HL-60/S4 treated with retinoic acid at 250 ng/mL for 4 days and 3 days (cell line): ENCODE measurements around the gene CENPX.

Experiments used
- in situ Hi-C: fragments of 300-500 bp; cut with MboI; formaldehyde crosslinking; loops from 2 replicates; pipeline ENCODE4 v1.7.0; 2022; ENCODE audit warnings: low sequenced_read_pairs

The CENPX gene

DNA sequence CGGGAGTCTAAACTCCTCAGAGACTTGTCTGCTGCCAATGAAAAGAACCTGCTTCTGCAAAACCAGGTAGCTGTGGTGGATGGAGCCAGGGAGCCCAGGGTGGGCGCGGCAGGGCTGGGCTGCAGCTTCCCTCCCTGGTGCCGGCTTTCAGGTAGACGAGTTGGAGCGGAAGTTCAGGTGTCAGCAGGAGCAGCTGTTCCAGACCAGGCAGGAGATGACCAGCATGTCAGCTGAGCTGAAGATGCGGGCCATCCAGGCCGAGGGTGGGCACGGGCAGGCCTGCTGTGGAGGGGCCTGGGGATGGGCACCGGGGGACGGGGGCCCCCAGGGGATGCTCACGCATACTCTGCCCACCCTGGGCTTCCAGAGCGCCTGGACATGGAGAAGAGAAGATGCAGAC, 5.6 kb upstream of the CENPX start:
- in situ Hi-C loops, result loop anchor here (25.0 kb wide), 1 partner anchor 134 kb away; no protein-coding TSS in a partner anchor

DNA sequence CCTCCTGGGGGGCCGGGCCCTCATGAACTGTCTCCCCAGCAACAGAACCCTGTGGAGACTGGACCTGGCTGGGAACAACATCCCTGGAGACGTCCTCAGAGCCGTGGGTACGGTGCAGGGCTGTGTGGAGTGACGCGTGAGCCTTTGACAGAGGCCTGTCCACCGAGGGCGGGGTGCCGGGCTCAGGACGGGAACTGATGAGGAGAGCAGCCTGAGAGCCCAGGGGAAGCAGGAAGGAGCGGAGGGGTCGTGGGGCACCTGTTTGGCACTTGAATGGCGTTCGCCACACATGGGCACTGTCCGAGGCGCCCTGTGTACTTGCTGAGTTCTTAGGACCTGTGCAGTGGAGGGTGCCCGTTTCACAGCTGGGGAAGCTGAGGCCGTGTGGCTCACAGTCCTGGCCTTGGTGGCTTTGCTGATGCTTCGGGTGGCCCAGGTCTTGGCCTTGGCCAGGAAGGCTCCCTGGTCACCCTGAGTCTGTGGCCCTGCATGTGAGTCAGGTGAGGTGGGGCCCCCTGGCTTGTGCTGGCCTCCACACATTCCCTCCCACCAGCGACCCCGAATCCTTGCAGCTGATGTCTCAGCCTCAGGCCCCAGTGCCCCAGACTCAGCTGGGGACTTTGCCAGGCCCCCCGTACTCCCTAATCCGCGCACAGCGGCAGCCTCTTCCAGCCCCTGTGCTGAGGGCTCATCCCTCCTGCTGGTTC, 2.9 kb upstream of the CENPX start:
- in situ Hi-C loops, result loop anchor here (25.0 kb wide), 1 partner anchor 137 kb away; no protein-coding TSS in a partner anchor

DNA sequence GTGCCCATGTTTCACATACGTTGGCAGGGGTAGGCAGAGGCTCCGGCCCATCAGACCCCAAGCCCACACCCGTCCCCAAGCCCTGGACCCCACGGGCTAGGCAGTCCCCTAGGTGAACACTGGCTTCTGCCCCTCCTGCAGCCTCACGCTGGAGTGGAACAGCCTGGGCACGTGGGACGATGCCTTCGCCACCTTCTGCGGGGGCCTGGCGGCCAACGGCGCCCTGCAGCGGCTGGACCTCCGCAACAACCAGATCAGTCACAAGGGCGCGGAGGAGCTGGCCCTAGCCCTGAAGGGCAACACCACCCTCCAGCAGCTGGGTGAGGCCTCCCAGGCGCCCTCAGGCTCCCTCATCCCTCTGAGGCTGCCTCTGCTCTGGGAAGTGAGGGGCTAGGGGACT, 2.2 kb upstream of the CENPX start:
- in situ Hi-C loops, result loop anchor here (25.0 kb wide), 1 partner anchor 137 kb away; no protein-coding TSS in a partner anchor

DNA sequence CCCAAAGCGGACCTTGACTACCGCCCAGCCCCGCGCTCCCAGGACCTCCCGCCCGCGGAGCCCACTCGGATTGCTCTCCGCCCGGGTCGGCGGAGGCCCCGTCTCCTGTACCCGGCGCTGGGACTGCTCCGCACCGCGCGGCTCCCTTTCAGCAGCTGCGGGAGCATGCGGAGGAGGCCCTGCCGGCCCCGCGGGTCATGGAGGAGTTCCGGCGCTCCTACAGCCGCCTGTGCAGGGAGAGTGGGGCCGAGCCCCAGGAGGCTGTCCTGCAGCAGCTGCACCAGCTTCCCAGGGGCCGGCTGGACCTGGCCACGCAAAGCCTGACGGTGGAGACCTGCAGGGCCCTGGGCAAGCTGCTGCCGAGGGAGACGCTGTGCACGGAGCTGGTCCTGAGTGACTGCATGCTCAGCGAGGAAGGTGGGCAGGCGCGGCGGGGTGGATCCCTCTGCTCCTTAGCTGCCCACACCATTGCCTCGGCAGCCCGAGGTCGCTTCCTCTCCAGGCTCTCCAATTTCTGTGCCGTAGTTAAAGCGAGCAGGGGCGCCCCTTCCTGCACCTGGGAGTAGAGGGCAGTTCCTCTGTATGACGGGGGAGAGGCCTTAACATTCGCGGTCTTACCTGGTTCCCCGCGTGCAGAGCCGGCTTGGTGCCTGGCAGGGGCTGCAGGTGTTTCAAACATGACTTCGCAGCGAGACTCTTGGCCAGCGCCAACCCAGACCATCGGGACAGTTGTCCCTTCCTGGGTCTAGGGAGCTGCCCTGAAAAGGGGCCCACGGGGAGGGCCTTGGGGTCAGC, 966 bp upstream of the CENPX start:
- in situ Hi-C loops, result no loop called here

DNA sequence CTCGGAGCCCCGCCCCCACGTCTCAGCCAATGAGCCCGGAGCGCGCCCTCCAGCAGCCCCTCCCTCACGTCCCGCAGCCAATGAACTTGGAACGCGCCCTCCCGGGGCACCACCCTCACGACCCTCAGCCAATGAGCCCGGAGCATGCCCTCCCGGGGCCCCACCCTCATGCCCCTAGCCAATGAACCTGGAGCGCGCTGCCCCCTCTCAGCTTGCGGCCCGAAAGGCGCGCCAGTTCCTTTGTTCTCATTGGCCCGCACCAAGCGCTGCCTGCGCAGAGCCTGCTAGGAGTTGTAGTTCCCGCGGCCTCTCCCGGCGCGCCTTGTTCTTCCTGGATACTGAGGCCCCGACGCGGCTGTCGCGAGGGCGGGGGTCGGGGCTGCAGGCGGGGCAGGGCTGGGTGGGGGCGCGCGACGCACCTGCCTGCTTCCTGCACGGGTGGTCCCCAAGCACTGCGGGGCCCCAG, 336 bp upstream of the CENPX start, which contains the start of gene LRRC45:
Gene LRRC45 (plus strand): TSS at position 325 of the 466 bp plus-strand sequence. CDS start 339 bp downstream, outside the sequence.
- in situ Hi-C loops, result no loop called here

DNA sequence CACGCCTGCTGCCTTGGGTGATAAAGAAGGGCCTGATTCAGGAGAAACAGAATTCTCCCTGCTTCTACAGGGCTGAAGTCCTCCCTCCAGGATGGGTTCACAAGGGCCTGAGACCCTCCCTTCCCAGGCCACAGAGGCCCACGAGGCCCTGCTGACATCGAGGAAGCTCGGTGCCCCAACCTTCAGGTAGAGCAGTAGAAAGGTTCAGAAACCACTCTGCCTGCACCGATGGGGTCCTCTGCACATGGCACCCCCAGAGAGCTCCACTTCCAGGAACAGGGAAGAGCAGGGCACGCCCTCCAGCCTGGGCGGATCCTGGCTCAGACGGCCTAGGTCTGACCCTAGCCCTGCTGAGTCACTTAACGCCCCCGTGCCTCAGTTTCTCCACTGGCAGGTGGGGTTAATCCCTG, 773 bp downstream of the CENPX start:
- in situ Hi-C loops, result no loop called here

DNA sequence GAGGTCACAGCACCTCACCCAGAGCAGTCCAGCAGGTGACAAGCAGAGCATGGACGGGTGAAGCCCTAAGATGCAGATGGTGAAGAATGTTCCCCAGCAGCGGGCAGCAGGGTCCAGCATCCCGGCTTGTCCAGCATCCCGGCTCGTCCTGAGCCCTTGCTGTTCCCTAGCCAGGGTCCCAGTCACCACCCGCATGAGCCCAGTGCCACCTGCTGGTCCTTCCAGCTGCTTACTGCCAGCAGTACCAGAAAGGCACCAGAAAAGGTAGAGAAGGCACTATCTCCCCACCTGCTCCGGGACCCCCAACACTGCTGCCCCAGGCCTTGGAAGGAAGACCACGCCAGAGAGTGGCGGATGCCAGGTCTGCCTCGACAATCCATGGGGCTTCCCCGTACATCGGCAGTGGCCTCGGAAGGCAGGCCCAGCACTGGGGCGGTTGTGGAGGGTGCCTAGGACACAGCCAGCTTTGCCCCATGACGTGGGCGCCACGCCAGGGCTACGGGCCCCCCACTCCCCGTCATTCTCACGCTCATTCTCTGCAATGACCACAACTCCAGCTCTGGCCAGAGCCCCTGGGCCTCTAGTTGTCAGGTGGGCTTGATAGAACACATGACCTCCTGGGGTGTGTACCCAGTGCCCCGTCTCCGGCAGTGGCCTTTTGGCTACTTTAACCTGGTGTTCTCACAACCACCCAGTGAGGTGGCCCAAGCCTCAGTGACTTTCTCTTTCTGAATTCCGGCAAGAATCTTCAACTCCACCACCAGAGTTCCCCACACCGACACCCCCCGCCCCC, 1.4 kb downstream of the CENPX start:
- in situ Hi-C loops, result no loop called here

DNA sequence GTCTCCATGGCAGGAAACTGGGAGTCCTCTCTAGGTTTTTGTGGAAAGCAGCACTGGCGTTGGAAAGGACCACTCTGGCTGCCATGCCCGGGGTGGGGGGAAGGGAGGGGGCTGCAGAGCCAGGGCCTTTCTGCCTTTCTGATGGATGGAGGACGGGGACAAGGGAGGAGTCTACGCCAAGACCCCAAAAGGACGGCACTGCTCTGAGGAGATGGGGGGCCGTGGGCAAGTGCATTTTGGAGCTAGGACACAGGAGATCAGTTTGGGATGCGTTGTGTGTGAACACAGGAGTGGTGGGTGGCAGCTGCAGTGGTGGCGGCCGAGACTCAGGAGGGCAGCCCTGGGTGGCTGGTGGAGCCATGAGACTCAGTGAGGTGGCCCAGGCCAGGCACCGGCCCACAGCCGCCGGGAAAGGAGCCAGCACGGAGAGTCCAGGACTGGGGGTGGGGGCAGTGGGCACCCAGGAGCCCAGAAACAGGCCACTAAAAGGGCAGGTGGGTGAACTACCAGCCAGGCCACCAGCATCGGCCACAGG, 2.0 kb downstream of the CENPX start:
- in situ Hi-C loops, result no loop called here

DNA sequence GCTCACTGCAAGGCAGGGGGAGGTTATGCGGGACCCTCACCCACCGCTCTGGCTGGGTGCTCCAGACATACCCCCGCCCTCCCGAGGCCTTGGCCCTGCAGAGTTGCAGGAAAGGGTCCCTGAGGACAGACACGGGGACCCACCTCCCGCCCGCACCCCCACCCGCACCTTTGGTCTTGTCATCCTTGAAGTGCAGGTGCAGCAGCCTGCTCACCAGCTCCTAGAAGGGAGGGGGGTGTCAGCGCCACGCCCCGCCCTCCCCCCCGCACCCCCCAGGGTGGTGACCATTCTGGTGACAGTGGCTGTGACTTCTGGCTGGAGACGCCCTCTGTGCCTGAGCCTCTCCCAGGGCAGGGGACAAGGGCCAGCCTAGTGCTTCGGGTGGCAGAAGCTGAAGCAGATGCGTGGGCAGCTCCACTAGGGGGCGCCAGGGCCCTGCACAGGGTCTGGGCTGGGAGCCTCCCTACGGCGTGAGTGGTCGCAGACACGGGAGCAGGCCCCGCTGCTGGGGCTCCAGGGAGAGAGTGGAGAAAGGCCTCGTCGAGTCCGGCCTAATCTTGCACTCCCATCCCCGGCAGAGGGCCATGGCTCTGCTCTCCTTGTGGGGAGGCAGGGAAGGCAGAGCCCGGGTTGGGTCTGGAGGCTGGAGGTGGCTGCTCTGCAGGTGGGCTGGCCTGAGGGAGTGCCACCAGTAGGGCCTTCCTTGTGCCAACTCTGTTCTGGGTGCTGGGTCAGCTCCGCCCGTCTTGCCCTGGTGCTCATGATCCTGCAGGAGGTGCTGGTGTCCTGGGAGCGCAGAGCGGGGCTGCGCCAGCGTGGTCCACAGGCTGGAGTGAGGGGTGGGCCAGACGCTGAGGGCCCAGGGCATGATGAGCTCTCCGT, 2.7 kb downstream of the CENPX start:
- in situ Hi-C loops, result no loop called here

DNA sequence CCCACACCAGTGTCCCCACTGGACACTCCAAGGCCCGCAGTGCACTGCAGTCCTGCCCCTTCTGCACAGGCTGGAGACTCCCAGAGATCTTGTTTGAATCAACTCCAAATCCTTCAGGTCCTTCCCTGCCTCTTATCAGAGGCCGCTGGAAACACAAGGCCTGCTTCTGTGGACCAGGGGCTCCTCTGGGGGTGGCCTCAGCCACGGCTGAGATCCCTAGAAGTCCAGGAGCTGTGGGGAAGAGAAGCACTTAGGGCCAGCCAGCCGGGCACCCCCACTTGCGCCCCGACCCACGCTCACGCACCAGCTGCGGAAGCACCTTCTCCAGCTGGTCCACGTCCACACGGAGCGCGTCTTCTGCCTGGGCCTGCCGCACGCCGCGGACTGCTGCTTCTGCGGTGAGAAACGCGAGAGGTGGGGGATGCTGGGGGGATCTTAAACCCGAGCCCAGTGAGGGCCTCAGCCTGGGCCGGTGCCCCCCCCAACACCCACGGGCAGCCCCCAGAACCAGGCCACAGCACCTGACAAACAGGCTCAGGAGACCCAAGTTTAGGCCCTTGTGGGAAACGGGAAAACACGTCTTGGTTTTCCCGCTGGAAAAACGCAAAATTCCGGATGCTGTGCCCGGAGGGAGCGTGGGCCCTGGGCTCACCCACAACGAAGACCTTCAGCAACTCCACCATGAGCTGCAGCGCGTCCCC, 3.5 kb downstream of the CENPX start:
- in situ Hi-C loops, result no loop called here

DNA sequence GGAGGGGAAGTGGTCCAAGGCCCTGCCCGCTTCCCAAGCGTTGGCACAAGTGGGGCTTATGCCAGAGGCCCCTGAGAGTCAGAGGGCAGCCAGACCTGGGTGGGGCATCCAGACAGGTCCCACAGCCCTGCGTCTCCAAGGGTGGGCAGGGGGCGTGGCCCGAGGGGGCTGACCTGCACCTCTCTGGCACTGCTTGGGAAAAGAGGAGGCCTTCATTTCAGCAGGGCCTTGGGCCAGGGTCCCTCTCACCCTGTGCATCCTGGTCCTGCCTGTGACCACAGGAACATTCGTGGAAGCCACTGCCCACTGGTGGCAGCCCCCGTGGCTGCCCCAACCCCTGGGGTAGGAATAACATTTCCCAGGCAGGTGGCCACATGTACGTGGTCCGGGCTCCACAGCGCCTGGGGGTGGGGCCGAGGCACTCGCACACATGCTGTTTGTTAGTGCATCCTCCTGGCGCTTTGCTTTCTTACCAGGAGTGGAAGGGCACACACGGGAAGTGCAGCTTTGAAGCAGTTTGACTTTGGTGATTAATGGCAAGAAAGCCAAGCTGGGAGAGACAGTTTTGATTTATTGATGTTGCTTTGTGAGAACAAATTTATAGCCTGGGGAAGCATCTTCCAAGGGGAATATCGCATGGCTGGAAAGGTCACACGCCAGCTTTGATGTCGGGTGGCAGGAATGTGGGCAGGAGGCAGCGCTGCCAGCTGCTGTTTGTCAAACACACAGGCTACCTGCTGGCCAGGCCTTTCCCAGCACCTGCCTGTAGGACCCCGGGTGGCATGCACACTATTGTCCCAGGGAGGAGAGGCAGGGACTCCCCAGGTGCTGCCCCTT, 4.3 kb downstream of the CENPX start:
- in situ Hi-C loops, result no loop called here

DNA sequence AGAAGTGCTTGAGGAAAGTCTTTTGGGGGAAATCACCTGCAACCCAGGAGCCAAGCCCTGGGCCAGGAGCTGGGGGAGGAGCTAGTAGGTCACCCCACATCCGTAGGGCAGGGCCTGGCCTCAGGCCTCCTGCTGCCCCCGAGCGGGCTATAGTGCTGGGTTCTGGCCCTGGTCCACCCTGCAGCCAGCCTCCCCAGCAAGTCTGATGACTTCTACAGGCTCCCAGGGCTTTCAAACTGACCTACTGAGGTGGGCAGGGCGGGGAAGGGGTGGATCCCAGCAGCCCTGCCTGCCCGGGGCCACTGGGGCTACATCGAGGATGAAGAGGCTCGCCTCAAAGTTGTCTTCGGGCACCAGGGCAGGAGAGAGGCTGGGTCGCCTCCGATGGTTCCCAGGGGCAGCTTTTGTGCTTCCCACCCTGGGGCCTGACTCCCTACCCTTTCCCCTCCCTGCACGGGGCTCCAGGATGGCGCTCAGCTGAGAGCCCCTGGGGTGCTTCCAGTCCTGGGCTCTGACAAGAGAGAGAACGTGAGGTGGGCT, 5.0 kb downstream of the CENPX start:
- in situ Hi-C loops, result no loop called here

DNA sequence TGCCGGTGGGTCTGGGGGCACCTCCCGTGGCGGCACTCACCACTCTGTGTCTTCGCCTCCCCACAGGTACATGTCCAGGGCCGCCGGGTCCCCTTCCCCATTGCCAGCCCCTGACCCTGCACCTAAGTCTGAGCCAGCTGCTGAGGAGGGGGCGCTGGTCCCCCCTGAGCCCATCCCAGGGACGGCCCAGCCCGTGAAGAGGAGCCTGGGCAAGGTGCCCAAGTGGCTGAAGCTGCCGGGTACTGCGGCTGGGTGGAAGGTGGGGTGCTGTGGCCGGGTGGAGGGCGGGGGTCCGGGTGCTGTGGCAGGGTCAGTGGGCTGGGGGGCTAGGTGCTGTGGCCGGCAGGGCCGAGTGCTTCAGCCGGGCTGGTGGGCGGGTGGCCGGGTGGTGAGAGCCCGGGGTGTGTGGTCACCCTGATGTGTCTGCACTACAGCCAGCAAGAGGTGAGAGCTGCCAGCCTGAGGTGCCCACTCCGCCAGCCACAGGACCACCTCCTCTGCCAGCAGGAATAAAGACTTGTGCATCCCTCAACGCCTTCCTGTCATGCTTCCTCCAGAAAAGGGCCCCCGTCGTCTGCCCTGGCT, 5.7 kb downstream of the CENPX start:
- in situ Hi-C loops, result no loop called here

DNA sequence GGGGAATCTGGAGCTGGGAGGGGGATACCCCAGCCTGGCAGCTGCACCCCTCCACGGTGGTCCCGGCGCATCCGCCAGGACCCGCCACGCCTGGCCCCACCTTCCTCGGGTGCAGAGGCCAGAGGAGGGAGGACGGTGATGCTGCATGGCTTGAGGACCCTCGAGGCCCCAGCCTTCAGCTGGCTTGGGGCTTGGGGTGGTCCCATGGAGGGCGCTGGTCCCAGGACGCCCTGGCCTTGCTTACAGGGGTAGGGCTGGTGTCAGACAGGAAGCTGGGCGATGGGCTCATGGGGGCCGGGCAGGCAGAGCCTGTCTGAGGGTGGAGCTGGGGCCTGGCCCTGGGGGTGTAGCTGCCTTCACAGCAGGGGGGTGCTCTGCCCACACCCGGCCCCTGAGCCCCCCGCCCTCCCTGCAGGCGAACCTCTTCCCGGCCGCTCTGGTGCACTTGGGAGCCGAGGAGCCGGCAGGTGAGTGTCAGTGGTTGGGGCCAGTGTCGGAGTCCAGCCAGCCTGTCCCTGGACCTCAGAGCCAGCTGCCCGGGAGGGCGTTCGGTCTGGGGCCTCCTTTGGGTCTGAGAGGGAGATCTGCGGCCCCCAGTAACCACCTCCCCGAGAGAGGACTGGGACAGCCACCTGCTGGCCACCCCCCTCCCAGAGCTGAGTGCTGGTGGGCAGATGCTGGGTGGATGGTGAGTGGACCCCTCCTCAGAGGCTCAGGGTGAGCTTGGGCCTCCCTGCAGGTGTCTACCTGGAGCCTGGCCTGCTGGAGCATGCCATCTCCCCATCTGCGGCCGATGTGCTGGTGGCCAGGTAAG, 6.4 kb downstream of the CENPX start:
- in situ Hi-C loops, result no loop called here

DNA sequence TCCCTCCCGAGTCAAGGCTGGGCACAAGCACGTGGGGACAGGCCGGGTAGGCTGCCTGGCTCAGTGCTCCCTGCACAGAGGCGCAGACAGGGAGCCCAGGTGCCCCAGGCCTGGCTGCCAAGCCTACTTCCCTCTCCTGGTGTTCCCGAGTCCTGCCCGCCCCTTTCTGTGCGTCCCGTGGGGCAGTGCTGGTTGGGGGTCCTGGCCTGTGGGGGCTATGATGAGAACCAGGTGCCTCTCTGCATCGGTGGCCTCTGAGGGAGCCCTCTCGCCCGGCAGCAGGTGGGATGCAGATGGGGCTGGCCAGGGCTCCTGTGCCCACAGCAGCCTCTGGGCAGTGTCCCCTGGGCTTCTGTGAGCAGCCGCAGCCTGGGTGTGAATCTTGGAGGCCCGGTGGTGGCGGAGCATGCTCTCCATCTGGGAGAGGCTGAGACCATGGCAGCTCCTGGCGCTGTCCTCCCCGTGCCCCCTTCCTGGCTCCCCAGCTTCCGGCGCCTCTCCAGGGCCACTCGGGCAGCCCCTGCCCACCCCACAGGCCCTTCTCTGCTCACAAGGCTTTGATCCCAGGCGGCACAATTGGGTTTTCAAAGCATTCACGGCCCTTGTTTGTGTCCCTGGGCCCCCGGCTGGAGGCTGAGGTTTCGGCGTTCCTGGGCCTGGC, 7.2 kb downstream of the CENPX start:
- in situ Hi-C loops, result no loop called here

DNA sequence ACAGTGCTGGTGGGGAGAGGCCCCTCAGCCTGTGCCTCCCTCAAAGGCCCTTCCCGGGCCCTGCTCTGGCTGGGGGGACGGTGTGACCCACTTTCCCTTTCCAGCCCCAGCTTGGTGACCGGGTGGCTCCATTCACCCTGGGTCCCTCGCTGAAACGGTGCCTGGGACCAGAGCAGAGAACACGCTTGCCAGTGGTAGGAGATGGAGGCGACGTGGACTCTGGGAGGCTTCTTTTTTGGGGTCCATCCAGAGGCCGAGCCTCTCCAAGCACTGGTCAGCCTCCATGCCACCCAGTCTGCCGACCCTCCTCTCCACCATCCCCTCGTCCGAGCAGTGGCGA, 7.7 kb downstream of the CENPX start:
- in situ Hi-C loops, result no loop called here

DNA sequence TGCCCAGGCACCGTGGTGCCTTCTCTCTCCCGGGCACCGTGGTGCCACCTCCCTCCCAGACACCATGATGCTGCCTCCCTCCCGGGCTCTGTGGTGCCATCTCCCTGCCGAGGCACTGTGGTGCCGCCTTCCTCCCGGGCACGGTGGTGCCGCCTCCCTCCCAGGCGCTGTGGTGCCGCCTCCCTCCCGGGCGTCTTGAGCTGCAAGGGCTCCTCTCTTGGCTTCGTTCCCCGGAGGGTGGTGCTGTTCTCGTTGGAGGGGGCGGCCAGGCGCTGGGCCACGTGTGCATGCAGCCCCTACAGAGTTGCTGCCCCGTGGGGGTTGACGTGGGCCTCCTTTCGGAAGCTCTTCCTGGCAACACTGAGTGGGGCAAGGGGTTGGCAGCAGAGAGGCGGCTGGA, 8.2 kb downstream of the CENPX start:
- in situ Hi-C loops, result no loop called here
